ENCODE measurements around the gene IZUMO4.

- TF ChIP-seq, protein P1, sequence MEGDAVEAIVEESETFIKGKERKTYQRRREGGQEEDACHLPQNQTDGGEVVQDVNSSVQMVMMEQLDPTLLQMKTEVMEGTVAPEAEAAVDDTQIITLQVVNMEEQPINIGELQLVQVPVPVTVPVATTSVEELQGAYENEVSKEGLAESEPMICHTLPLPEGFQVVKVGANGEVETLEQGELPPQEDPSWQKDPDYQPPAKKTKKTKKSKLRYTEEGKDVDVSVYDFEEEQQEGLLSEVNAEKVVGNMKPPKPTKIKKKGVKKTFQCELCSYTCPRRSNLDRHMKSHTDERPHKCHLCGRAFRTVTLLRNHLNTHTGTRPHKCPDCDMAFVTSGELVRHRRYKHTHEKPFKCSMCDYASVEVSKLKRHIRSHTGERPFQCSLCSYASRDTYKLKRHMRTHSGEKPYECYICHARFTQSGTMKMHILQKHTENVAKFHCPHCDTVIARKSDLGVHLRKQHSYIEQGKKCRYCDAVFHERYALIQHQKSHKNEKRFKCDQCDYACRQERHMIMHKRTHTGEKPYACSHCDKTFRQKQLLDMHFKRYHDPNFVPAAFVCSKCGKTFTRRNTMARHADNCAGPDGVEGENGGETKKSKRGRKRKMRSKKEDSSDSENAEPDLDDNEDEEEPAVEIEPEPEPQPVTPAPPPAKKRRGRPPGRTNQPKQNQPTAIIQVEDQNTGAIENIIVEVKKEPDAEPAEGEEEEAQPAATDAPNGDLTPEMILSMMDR (optimal IDR thresholded peaks at IDR 0.05 in 1 of 3, IDR thresholded peaks at IDR 0.05 in 1 of 3, conservative IDR thresholded peaks at IDR 0.05 in 1 of 3; ENCODE audit: extremely low read depth in 1 of 3, insufficient read depth in 2 of 3, low read length in 3 of 3), result peak in 1 of 3 experiments; percentile 24
- no peak for TF ChIP-seq EZH2 (IDR thresholded peaks at IDR 0.05; ENCODE audit: low read length)
Measured at GRCh38 chr19:2110822-2111221, 14.1 kb downstream of the IZUMO4 start.

Measured in keratinocyte (primary cell).